PC-9 (cell line): Measurements from ENCODE around the gene C2CD4B. TPM values are rescaled to one million over a fixed set of nuclear protein-coding genes. Genes with fewer than 3 reads are reported as not detected.

ENCODE experiments used
- BruUV-seq: library from RNA; stranded (reverse); fragments of 400-500 nt; replicated peaks from 2 replicates; lab custom pipeline; 2021; lab: Mats Ljungman, UMichigan
- CTCF ChIA-PET: fragments of 300-600 bp; sonication (Branson Sonifier 250); formaldehyde crosslinking; loops from one replicate; lab custom pipeline; 2022; ENCODE audit warnings: antibody characterized with exemption; lab: Charles Lee
- POLR2A ChIA-PET: fragments of 300-600 bp; sonication (Branson Sonifier 250); formaldehyde crosslinking; loops from one replicate; lab custom pipeline; 2022; ENCODE audit warnings: antibody characterized with exemption; ENCODE audit not compliant: unreplicated experiment; lab: Charles Lee
- DNase-seq, 2 experiments: peaks; one replicate each; pipeline versions ENCODE4 v3.0.0 to v3.0.0-alpha.2; 2015 to 2022; ENCODE audit warnings: mixed read lengths in 1 of 2
- H2AFZ ChIP-seq: fragments of 200-600 bp; sonication (generic); 2 replicates; pipeline ENCODE4 v1.8.1; 2017; ENCODE audit warnings: antibody characterized with exemption
- H3F3A ChIP-seq: fragments of 200-600 bp; sonication (generic); 2 replicates; pipeline ENCODE4 v1.8.1; 2017; ENCODE audit warnings: antibody characterized with exemption, mild to moderate bottlenecking, low read depth; ENCODE audit not compliant: insufficient read depth
- H3K27ac ChIP-seq: fragments of 200-600 bp; sonication (generic); 2 replicates; pipeline ENCODE4 v1.6.1; 2016; ENCODE audit warnings: mixed run types
- H3K27me3 ChIP-seq: fragments of 200-600 bp; sonication (generic); 2 replicates; pipeline ENCODE4 v1.6.1; 2016; ENCODE audit warnings: low read depth, mixed run types; ENCODE audit not compliant: insufficient read depth
- H3K36me3 ChIP-seq: fragments of 200-600 bp; sonication (generic); 2 replicates; pipeline ENCODE4 v1.6.1; 2016; ENCODE audit warnings: low read depth, mixed run types
- H3K4me1 ChIP-seq: fragments of 200-600 bp; sonication (generic); replicated peaks from 2 replicates; pipeline ENCODE4 v1.6.1; 2016; ENCODE audit warnings: mixed run types; ENCODE audit not compliant: insufficient read depth
- H3K4me2 ChIP-seq: fragments of 200-600 bp; sonication (generic); 2 replicates; pipeline ENCODE4 v1.6.1; 2017; ENCODE audit warnings: mixed run types
- H3K4me3 ChIP-seq: fragments of 200-600 bp; sonication (generic); 2 replicates; pipeline ENCODE4 v1.6.1; 2016; ENCODE audit warnings: mixed run types
- H3K79me2 ChIP-seq: fragments of 200-600 bp; sonication (generic); 2 replicates; pipeline ENCODE4 v1.6.1; 2017; ENCODE audit warnings: low read depth, mixed run types
- H3K9me2 ChIP-seq: fragments of 200-600 bp; sonication (generic); 2 replicates; pipeline ENCODE4 v1.8.1; 2017; ENCODE audit warnings: mild to moderate bottlenecking; ENCODE audit not compliant: insufficient read depth
- H3K9me3 ChIP-seq: fragments of 200-600 bp; sonication (generic); 2 replicates; pipeline ENCODE4 v1.8.1; 2016; ENCODE audit warnings: low read depth; ENCODE audit not compliant: insufficient read depth
- H4K20me1 ChIP-seq: fragments of 200-600 bp; sonication (generic); 2 replicates; pipeline ENCODE4 v1.8.1; 2017; ENCODE audit not compliant: insufficient read depth
- CTCF ChIP-seq: fragments of 200-600 bp; sonication (generic); conservative IDR thresholded peaks from 2 replicates; pipeline ENCODE4 v1.6.1; 2017; ENCODE audit warnings: mixed run types, antibody characterized with exemption, mild to moderate bottlenecking, moderate library complexity
- EZH2 ChIP-seq: fragments of 200-600 bp; sonication (generic); IDR thresholded peaks from 2 replicates; pipeline ENCODE4 v1.8.0; 2017; ENCODE audit warnings: antibody characterized with exemption, low read depth
- intact Hi-C: fragments of 100-400 bp; cut with micrococcal nuclease; formaldehyde crosslinking; loops from one replicate; pipeline ENCODE4 v1.10.0; 2022; ENCODE audit not compliant: unreplicated experiment
- total RNA-seq: library from RNA; stranded (reverse); gene quantifications from 2 replicates; pipeline ENCODE4 v1.2.3, GENCODE V29; 2021

C2CD4B gene
- total RNA-seq, 1 experiment from 2014 or later = not detected

GRCh38 chr15:62165793-62166375, 799 bp upstream of the C2CD4B start:
- POLR2A ChIA-PET = no interaction called here
- intact Hi-C loops = no loop called here
- Histone ChIP-seq H3K36me3 (no peaks in the 10 kb centered on the region), H3K4me1 (no peaks in the 10 kb centered on the region), H3K4me3 (no peak overlapping the region), H3K79me2 (no peaks in the 10 kb centered on the region), H3K9me3 (no peaks in the 10 kb centered on the region), H4K20me1 (no peaks in the 10 kb centered on the region), H3K9me2 (no peaks in the 10 kb centered on the region), H3F3A (no peaks in the 10 kb centered on the region), H3K27me3 (no peaks in the 10 kb centered on the region), H3K4me2 (no peak overlapping the region), H3K27ac (no peak overlapping the region), H2AFZ (no peak overlapping the region)
- no TSS peak for BruUV-seq
- no peak for DNase-seq
- CTCF ChIA-PET = no interaction called here
- TF ChIP-seq EZH2 (no peak), CTCF (no peak)

GRCh38 chr15:62164396-62165103, 535 bp downstream of the C2CD4B start:
- no peak for DNase-seq
- Histone ChIP-seq H3K27me3 (no peaks in the 10 kb centered on the region), H3F3A (no peaks in the 10 kb centered on the region), H3K27ac (no peak overlapping the region), H3K79me2 (no peaks in the 10 kb centered on the region), H3K9me3 (no peaks in the 10 kb centered on the region), H3K4me2 (no peak overlapping the region), H2AFZ (no peak overlapping the region), H3K9me2 (no peaks in the 10 kb centered on the region), H4K20me1 (no peaks in the 10 kb centered on the region), H3K4me1 (no peaks in the 10 kb centered on the region), H3K36me3 (no peaks in the 10 kb centered on the region), H3K4me3 (no peak overlapping the region)
- intact Hi-C loops = no loop called here
- CTCF ChIA-PET = no interaction called here
- TF ChIP-seq CTCF (no peak), EZH2 (no peak)
- no TSS peak for BruUV-seq
- POLR2A ChIA-PET = no interaction called here

GRCh38 chr15:62164014-62164395, 1.1 kb downstream of the C2CD4B start:
- POLR2A ChIA-PET = no interaction called here
- intact Hi-C loops = no loop called here
- Histone ChIP-seq H3K9me3 (no peaks in the 10 kb centered on the region), H4K20me1 (no peaks in the 10 kb centered on the region), H2AFZ (no peak overlapping the region), H3F3A (no peaks in the 10 kb centered on the region), H3K36me3 (no peaks in the 10 kb centered on the region), H3K4me1 (no peaks in the 10 kb centered on the region), H3K27me3 (no peaks in the 10 kb centered on the region), H3K27ac (no peak overlapping the region), H3K4me2 (no peak overlapping the region), H3K9me2 (no peaks in the 10 kb centered on the region), H3K4me3 (no peak overlapping the region), H3K79me2 (no peaks in the 10 kb centered on the region)
- TF ChIP-seq EZH2 (no peak), CTCF (no peak)
- no TSS peak for BruUV-seq
- CTCF ChIA-PET = no interaction called here
- no peak for DNase-seq
